Right atrium auricular region (tissue), 2 donors: ENCODE measurements around the gene SH2D2A. TPM values are rescaled to one million over a fixed set of nuclear protein-coding genes. Genes with fewer than 3 reads are reported as not detected.

Source experiments
- DNase-seq: peaks from one replicate; pipeline ENCODE4 v3.0.0-alpha.2; 2019; ENCODE audit warnings: low spot score
- H3K27ac ChIP-seq, 2 donors: fragments of 200-600 bp; sonication (generic); 1 replicate in 1 of 2; 2 replicates in 1 of 2; pipeline ENCODE4 v1.5.1; 2016 to 2019
- H3K27me3 ChIP-seq, 2 donors: fragments of 200-600 bp; sonication (generic); one replicate each; pipeline versions ENCODE4 v1.5.1 to v1.6.0; 2017 to 2019
- H3K36me3 ChIP-seq: fragments of 200-600 bp; sonication (generic); one replicate; pipeline ENCODE4 v1.5.1; 2016
- H3K4me1 ChIP-seq, 2 donors: fragments of 200-600 bp; sonication (generic); one replicate each; pipeline versions ENCODE4 v1.5.1 to v1.6.0; 2017 to 2019
- H3K4me3 ChIP-seq, 2 donors: fragments of 200-600 bp; sonication (generic); 1 replicate in 1 of 2; 2 replicates in 1 of 2; pipeline ENCODE4 v1.5.1; 2017 to 2019; ENCODE audit warnings: mild to moderate bottlenecking in 1 of 2, moderate library complexity in 1 of 2
- H3K9me3 ChIP-seq, 2 donors: fragments of 200-600 bp; sonication (generic); one replicate each; pipeline ENCODE4 v1.5.1; 2019
- total RNA-seq, 2 donors: library from RNA; depleted of rRNA; stranded (reverse); fragments of >200 nt; gene quantifications; one replicate each; pipeline ENCODE4 v1.1.0, GENCODE V29; 2016
- TF ChIP-seq, protein P1 (sequence below), 2 donors: fragments of 200-600 bp; sonication (generic); IDR thresholded peaks; one replicate each; pipeline ENCODE4 v1.5.1; 2019; ENCODE audit warnings: antibody characterized with exemption in 2 of 2

SH2D2A gene
- total RNA-seq, 2 donors from 2014 or later: 0.30 to 0.98 TPM

DNA sequence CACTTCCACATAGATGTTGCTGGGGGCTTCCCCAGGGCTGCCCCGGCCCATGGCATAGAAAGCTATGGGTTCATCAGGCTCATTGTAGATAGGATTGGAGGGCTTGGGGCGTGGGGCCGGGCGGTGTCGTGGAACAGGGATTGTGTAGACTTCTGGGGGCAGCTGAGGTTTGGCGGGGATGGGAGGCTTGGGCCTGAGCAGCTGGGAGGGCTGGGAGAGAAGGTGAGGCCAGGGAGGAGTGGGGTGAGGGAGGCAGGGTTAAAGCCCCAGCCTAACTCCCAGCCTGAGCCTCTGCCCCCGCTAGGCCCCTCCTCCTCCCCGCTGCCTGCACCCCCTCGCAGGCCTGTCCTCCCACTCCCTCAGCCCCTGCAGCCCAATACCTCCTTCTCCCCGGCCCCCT lies 7.4 kb downstream of the SH2D2A start:
- peaks cover 0 to 31% of the 10 kb centered on the region in 2 donors for H3K4me1 ChIP-seq

DNA sequence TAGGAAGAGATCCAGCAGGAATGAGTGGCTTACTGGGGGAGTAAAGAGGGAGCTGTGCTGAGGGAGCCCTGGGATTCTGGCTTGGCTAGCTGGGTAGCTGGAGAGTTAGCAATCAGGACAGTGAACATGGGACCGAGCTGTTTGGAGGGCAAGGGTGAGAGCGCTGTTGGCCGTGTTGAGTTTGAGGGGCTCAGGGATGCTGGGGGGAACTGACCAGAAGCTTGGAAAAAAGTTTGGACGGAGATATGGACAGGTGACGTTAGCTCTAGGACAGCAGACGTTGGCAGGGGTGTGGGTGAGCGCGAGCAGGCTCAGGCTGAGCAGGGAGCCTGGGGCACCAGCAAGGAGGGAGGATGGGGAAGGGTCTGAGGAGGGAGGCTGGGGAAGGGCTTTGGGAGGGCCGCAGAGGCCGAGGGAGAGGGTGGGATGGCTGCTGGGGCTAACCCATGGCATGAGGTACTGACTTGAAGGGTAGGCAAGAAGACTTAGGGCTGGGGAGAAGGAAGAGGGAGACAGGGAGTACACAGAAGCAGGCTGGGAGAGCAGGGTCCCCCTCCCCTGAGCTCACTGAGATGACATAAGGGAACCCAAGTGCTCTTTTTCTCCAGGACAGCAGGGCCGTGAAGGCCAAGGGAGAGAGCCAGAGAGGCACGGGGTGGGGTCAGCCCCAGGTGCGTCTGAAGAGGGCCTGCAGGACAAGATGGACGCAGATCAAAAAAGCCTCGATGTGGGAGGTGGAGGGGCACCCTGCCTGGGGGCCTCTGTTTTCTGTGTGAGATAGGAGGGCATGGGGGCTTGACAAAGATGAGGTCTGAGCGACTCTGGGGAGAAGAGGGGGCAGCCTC lies 8.2 kb downstream of the SH2D2A start:
- Histone ChIP-seq H3K4me1 (peaks cover 0 to 23% of the 10 kb centered on the region in 2 donors), H3K4me3 (no peak overlapping the region), H3K36me3 (no peaks in the 10 kb centered on the region), H3K9me3 (no peaks in the 10 kb centered on the region), H3K27ac (no peak overlapping the region), H3K27me3 (no peaks in the 10 kb centered on the region)
- TF ChIP-seq, protein P1, sequence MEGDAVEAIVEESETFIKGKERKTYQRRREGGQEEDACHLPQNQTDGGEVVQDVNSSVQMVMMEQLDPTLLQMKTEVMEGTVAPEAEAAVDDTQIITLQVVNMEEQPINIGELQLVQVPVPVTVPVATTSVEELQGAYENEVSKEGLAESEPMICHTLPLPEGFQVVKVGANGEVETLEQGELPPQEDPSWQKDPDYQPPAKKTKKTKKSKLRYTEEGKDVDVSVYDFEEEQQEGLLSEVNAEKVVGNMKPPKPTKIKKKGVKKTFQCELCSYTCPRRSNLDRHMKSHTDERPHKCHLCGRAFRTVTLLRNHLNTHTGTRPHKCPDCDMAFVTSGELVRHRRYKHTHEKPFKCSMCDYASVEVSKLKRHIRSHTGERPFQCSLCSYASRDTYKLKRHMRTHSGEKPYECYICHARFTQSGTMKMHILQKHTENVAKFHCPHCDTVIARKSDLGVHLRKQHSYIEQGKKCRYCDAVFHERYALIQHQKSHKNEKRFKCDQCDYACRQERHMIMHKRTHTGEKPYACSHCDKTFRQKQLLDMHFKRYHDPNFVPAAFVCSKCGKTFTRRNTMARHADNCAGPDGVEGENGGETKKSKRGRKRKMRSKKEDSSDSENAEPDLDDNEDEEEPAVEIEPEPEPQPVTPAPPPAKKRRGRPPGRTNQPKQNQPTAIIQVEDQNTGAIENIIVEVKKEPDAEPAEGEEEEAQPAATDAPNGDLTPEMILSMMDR (IDR thresholded peaks at IDR 0.05): no peak
- no peak for DNase-seq

More for the DNA sequence above, 7.4 kb downstream of the SH2D2A start:
- H3K27ac ChIP-seq: no peak overlapping the region
- DNase-seq: no peak
- H3K27me3 ChIP-seq: no peaks in the 10 kb centered on the region
- H3K36me3 ChIP-seq: no peaks in the 10 kb centered on the region
- no peaks in the 10 kb centered on the region for H3K9me3 ChIP-seq
- no peak overlapping the region for H3K4me3 ChIP-seq
- TF ChIP-seq, protein P1 (IDR thresholded peaks at IDR 0.05): no peak

DNA sequence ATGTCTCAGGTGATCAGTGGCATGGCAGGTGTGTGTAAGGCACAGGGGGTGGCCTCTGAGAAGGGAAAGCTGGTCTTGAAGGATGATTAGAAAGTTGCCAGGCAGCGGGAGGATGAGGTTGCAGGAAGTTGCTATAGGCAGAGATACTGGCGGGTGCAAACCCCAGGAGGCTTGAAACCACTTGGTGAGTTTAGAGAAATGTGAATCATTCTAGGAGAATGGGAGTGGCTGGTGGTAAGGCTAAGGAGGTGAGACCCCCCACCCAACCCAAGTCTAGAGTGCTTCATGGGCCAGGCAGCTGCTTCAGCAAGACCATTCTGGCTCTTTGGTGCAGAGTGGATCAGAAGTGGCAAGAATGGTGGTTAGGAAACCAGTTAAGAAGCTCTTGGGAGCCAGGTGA lies 9.0 kb downstream of the SH2D2A start:
- no peaks in the 10 kb centered on the region for H3K9me3 ChIP-seq
- H3K4me3 ChIP-seq: no peak overlapping the region
- DNase-seq: no peak
- H3K4me1 ChIP-seq: peaks cover 0 to 21% of the 10 kb centered on the region in 2 donors
- TF ChIP-seq, protein P1 (IDR thresholded peaks at IDR 0.05): no peak
- no peak overlapping the region for H3K27ac ChIP-seq
- no peaks in the 10 kb centered on the region for H3K36me3 ChIP-seq
- H3K27me3 ChIP-seq: no peaks in the 10 kb centered on the region

DNA sequence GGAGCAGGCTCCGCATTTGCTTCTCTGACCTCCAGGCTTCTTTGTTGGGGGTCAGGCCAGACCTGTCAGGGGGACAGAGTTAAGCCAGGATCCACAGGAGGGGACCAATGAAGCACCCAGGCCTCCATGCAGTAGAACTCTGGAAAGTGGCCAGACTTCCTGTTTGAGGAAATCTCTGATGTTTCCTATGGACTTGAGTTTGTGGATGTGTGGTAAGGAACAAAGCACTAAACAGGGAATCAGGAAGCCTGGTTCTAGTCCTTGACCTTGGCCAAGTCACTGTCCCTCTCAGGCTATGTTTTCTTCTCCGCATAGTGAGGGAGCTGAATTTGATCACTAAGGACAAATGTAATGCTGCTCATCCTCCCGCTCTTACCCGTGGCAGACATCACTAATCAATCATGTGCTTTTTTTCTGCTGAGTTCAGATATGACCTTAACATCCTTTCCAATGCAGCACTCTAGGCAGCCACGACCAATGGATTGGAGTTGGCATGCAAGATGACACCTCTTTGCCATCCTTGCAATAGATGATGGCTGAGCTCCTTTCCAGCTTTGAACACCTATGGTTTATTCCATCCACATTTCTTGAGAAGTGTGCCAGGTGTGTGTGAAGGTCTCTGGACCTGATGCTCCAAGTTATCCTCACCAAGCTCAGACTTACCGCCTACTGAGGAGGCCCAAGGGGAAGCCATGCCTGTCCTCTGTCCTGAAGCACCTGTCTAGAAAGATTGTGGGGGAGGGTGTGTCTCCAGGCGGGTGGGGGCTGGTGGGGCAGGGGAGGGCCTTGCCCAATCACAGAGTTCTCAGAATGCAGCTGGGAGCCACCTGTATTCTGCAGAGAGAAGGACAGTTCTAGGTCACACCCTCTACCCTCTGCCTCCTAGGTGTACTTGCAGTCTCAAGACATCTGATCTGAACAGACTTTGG lies 9.9 kb downstream of the SH2D2A start:
- no peak for DNase-seq
- no peak overlapping the region for H3K4me3 ChIP-seq
- H3K9me3 ChIP-seq: no peaks in the 10 kb centered on the region
- H3K27ac ChIP-seq: no peak overlapping the region
- TF ChIP-seq, protein P1 (IDR thresholded peaks at IDR 0.05): no peak
- H3K27me3 ChIP-seq: no peaks in the 10 kb centered on the region
- no peaks in the 10 kb centered on the region for H3K36me3 ChIP-seq
- H3K4me1 ChIP-seq: peaks cover 0 to 26% of the 10 kb centered on the region in 2 donors

DNA sequence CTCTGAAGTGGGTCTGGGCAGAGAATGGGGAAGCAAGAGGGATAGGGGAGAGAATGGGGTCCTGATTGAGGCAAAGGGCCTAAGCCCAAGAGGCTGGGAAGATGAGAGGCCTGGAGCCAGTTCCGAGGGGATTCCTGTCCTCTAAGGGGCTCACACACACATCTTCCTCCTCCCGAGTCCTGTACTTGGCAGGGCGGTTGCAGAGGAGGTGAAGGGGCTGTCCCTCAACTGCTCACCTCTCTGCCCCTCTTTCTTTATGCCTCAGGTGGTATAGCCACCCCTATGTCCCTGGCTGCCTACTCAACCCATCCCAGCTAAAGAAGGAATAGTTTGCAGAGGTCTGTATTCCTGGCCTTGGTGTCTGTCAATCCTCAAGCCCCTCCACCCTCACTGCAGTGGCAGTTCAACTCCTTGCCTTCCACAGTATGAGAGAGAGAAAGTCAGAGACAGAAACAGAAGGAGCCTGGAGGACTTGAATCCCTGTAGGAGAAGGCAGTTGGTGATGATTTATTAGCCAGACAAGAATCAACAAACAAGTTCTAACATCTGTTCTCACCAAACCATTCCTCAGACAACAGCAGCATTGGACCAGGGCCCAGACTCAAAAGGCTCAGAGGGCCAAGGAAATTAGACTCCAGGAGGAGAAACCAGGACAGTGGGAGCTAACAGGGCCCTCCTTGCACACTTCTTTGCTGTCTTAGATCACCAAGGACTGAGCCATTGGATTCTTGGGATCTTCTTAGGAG lies 10.7 kb downstream of the SH2D2A start:
- H3K4me1 ChIP-seq: peaks cover 0 to 35% of the 10 kb centered on the region in 2 donors

More for the DNA sequence above, 10.7 kb downstream of the SH2D2A start:
- H3K9me3 ChIP-seq: no peaks in the 10 kb centered on the region
- H3K36me3 ChIP-seq: peaks cover 4% of the 10 kb centered on the region
- peak overlapping the region in 1 of 2 donors; percentile 27 for H3K27ac ChIP-seq
- no peak overlapping the region for H3K4me3 ChIP-seq
- H3K27me3 ChIP-seq: no peaks in the 10 kb centered on the region
- TF ChIP-seq, protein P1 (IDR thresholded peaks at IDR 0.05): no peak
- DNase-seq: no peak
